Heart left ventricle (tissue), 13 donors: Measurements from ENCODE around the gene CCDC152.

Experiments
- POLR2A ChIP-seq, 2 donors: fragments of 450-650 bp; IDR thresholded peaks; one replicate each; pipeline ENCODE4 v1.6.1; 2017; ENCODE audit warnings: antibody characterized with exemption in 2 of 2, mild to moderate bottlenecking in 2 of 2, moderate library complexity in 2 of 2
- TF ChIP-seq, protein P1 (sequence below), 12 donors: fragments of 200-600 bp; sonication (generic) in 4 of 12; IDR thresholded peaks; one replicate each; pipeline versions ENCODE4 v1.5.0 to v1.8.0; 2018 to 2022; ENCODE audit warnings: antibody characterized with exemption in 12 of 12, mild to moderate bottlenecking in 5 of 12
- donor health status: ischemic (EF 13 %, LVEDD 7.1; RV severe dilation, severe dysfunction).
- donor health status: DM: no; HTN: yes; CAD: no.
- donor health status: DM: no; HTN: no; CAD: no.
- donor health status: ischemic (EF 25% LVEDD 6.9; RV normal size, moderate dysfunction).
- donor health status: ischemic (EF 25% LVEDD 5.7; RV mildly dilated, moderate dysfunction).
- donor health status: ischemic (EF 35%, LVEDD 5.7; RV mildly dilated, moderate dysfunction).
- donor health status: nonischemic (EF 11% LVEDD 7.7; RV severe dilation, severe dysfunction).
- donor health status: DM: yes; HTN: yes; CAD: no.
- donor health status: PGD.
- donor health status: ischemic (EF 29% LVEDD 5.4; RV normal size, mild dysfunction).
- donor health status: nonischemic (EF 23%, LVEDD 6.1; RV moderate dilation, normal function).

- TF ChIP-seq, protein P1, sequence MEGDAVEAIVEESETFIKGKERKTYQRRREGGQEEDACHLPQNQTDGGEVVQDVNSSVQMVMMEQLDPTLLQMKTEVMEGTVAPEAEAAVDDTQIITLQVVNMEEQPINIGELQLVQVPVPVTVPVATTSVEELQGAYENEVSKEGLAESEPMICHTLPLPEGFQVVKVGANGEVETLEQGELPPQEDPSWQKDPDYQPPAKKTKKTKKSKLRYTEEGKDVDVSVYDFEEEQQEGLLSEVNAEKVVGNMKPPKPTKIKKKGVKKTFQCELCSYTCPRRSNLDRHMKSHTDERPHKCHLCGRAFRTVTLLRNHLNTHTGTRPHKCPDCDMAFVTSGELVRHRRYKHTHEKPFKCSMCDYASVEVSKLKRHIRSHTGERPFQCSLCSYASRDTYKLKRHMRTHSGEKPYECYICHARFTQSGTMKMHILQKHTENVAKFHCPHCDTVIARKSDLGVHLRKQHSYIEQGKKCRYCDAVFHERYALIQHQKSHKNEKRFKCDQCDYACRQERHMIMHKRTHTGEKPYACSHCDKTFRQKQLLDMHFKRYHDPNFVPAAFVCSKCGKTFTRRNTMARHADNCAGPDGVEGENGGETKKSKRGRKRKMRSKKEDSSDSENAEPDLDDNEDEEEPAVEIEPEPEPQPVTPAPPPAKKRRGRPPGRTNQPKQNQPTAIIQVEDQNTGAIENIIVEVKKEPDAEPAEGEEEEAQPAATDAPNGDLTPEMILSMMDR (IDR thresholded peaks at IDR 0.05), result no peak
- no peak for TF ChIP-seq POLR2A (IDR thresholded peaks at IDR 0.05)
Observed at GRCh38 chr5:42848545-42848944, 91.9 kb downstream of the CCDC152 start.
